Stimulated activated CD8-positive, alpha-beta memory T cell treated with anti-CD3 and anti-CD28 coated beads, Interleukin-15, amount 100 ng/mL, for 24 hours (primary cell): Measurements from ENCODE around the gene PTPN14.
"Not testable (repeated sequence)": the region's sequence is repeated elsewhere in the genome, so short reads cannot be mapped to it uniquely, and the experiment has no call there.

Source experiments
- DNase-seq: peaks from one replicate; pipeline ENCODE4 v3.0.0-alpha.2; 2020; ENCODE audit warnings: low read depth

PTPN14 gene

GRCh38 chr1:214551436-214552173 is at the start of gene PTPN14:
Gene PTPN14 (minus strand): TSS chr1:214551602. CDS start chr1:214464803, 86,799 bp downstream.
- no peak for DNase-seq

GRCh38 chr1:214593158-214593557 is 41.8 kb upstream of the PTPN14 start:
- DNase-seq: no peak

- DNase-seq: not testable (repeated sequence)
Observed at GRCh38 chr1:214591918-214592317, 40.5 kb upstream of the PTPN14 start.

GRCh38 chr1:214590696-214591095 is 39.3 kb upstream of the PTPN14 start:
- DNase-seq: no peak

GRCh38 chr1:214588963-214589597 is 37.7 kb upstream of the PTPN14 start:
- DNase-seq: no peak

- no peak for DNase-seq
Observed at GRCh38 chr1:214587165-214587564, 35.8 kb upstream of the PTPN14 start.

GRCh38 chr1:214586621-214587020 is 35.2 kb upstream of the PTPN14 start:
- no peak for DNase-seq

GRCh38 chr1:214584805-214585766 is 33.7 kb upstream of the PTPN14 start:
- no peak for DNase-seq

GRCh38 chr1:214583824-214584554 is 32.6 kb upstream of the PTPN14 start:
- no peak for DNase-seq

GRCh38 chr1:214583113-214583512 is 31.7 kb upstream of the PTPN14 start:
- no peak for DNase-seq

GRCh38 chr1:214582289-214582891 is 31.0 kb upstream of the PTPN14 start:
- no peak for DNase-seq

- DNase-seq: no peak
Observed at GRCh38 chr1:214581785-214582184, 30.4 kb upstream of the PTPN14 start.

- no peak for DNase-seq
Observed at GRCh38 chr1:214579183-214579582, 27.8 kb upstream of the PTPN14 start.

GRCh38 chr1:214576120-214576519 is 24.7 kb upstream of the PTPN14 start:
- not testable (repeated sequence) for DNase-seq

- no peak for DNase-seq
Observed at GRCh38 chr1:214574598-214575411, 23.4 kb upstream of the PTPN14 start.

GRCh38 chr1:214573386-214574318 is 22.2 kb upstream of the PTPN14 start:
- DNase-seq: no peak

GRCh38 chr1:214571281-214571680 is 19.9 kb upstream of the PTPN14 start:
- DNase-seq: no peak

- no peak for DNase-seq
Observed at GRCh38 chr1:214570442-214570841, 19.0 kb upstream of the PTPN14 start.

GRCh38 chr1:214569357-214570004 is 18.1 kb upstream of the PTPN14 start:
- DNase-seq: no peak
